Fibroblast of skin of right quadriceps (primary cell): ENCODE results near the gene YES1.

ENCODE experiments used
- DNase-seq: peaks from one replicate; pipeline ENCODE4 v3.0.0-alpha.2; 2013

The YES1 gene

DNA sequence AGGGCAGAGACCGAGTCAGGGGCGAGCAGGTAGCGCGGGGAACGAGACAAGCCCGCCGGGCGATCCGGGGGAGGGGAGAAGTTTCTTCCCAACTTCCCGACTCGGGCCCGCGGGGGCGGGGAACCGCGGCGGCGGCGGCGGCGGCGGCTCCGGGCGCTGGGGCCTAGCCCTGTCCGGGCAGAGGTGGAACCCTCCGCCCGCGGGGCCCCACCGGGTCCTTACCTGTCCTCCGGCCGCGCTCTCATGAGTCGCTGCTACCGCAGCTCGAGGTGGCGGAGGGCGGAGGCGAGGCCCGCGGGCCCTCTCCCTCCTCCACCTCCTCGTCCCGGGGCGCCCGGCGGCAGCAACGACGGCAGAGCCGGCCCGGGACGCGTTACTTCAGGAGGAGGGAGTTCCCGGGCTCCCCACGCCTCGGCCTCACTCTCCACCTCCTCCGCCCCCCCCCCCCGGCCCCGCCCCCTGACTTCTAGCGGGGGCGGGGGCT is at the start of gene YES1:
Gene YES1, minus strand, starts transcription at position 351 of the 484 bp plus-strand sequence. CDS start 55,415 bp downstream, outside the sequence.
- peak; percentile 26 for DNase-seq

GRCh38 chr18:857986-858385 is 45.9 kb upstream of the YES1 start:
- DNase-seq, result no peak

DNA sequence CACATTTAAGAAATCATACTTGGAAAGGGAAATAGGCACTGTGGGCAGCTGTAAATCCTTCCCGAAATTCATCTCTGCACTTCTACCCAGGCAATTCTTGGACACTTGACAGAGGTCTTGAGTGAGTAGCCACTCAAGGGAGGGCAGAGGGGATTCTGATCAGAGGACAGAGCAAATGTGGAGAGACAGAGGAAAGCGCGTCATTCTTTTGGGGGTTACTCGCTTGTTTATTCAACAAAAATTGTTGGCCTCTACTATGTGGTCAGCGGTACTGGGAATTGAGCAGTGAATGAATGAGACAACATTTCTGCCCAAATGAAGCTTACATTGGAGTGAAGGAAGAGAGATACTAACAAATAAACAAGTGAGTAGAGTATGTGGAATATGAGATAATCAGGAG is 41.4 kb upstream of the YES1 start:
- no peak for DNase-seq

DNA sequence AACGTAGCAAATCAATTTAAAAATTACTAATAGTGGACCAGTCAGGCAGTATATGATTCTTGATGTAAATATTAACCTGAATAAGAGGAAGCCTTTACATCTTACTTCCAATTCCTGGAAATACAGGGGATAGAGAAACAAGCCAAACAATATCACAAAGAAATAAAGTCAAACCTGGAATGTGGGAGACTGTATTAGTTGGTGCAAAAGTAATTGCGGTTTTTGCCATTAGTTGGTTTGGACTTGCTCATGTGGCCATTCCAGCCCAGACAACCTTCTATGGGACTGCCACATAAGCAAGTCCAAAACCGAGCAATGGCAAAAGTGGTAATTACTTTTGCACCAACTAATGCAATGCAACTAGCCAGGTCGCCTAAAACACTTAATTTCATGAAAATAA is 38.9 kb upstream of the YES1 start:
- no peak for DNase-seq

- no peak for DNase-seq
These were observed 37.0 kb upstream of the YES1 start for GRCh38 chr18:849021-849420.

DNA sequence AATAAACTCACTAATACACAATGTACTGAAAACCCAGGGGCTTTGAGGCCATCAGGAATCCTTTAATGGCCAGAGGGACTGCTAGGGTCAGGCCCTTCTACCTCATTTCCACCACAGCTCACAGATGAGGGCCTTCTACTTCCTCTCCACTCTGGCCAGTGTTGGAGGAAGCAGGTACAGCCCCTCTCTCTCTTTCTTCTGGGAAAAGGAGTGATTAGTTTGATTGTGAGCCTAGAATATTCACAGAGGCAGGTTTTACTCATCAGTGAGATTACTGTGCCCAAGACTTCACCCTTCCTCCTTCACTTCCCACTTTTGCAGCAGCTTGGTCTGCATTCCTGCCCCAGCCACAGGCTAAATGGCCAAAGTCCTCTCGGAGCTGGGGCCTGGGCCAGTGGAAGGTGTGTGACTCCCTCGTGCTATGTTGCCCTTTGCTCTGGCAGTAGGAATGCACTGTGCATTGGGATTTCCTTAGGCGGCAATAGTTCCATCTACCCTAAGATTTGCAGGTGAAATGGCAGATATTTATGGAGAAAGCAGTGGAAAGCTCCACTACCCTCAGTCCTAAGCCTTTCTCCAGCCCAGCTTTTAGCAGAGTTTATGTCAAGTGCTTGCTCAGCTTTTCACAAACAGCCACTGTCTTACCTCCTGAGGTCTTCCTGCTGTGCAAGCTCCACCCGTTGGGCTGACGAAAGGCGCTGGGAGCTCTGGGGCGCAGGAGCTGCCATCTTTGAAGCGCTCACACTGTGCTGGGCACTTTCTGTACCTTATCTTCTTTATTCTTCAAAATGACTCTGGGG is 36.2 kb upstream of the YES1 start:
- DNase-seq, result no peak

DNA sequence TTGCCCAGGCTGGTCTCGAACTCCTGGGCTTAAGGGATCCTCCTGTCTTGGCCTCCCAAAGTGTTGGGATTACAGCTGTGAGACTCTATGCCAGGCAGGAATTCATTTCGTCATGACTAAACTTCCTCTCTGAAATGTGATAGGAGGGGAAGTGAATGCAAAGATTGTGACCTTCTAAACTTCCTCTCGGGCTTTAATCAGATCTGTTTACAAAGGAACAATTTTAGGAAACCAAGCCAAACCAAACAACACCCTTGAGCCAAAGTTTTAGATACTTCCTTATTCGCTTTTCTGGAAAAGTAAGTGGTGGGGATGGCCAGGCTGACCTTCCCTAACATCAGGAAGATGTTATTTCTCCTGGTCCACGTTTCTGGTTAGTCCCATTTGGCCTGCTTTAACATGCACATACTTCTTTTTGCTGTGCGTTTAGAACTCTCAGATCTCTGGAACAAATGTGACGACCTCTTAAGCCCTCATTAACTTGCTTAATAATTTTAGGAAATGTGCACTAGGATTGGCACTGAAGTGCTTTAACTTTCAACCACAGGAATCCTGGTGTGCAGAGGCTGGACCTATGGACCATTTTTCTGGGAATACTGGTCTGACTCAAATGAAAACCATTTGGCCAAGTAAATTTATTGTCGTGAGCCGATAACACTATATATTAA is 33.2 kb upstream of the YES1 start:
- peak; percentile 73 for DNase-seq

GRCh38 chr18:841647-842370 is 29.8 kb upstream of the YES1 start:
- DNase-seq, result no peak

- DNase-seq, result no peak
These were observed 28.5 kb upstream of the YES1 start for GRCh38 chr18:840516-840915.

DNA sequence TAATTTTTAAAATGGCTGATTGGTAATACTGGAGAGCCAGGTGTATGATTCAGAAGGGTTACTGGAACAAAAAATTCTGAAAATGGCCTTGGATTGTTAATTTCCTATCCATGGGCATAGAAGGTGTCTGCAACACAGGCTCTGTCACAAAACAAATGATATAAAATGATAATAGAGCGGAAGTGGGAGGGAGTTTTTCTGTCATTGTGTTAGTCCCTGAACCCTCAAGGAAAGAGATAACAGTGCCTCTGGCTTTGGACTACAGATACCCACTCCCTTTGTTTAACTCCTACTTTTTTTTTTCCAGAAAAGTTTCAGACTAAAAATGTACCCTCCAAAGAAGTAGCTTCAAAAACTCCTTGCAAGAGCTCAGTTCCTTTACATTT is 28.0 kb upstream of the YES1 start:
- DNase-seq, result no peak

DNA sequence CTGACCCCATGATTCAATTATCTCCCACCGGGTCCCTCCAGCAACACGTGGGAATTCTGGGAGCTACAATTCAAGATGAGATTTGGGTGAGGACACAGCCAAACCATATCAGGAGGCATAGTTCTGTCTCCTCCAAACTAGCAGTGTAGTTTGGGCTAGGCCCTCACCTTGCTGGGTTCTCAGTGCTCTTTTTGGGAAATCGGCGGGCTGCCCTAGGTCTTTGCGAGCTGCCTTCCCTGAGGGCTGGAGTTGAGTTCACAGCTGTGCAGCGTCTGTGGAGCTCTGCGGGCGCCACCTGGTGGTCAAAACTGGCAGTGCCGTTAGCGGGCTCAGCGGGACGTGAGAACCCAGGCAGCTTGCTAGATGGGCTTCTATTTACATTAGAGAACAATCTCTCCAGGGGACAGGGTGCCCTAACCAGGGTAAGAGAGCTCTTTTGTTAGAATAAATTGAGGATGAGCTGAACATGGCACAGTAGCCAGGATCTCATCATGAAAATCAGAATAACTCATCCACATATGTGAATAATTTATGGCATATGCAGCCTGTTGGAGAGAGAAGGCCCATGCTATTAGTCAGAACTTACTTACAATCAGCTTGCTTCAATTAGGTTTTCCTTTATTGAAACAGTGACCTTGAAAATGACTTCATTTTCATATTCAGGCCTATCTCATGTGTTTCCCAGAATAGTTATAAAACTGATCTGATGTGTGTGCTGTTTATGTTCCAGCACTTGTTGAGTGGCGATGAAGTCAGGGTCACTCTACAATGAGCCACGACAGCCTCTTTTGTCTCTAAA is 27.4 kb upstream of the YES1 start:
- DNase-seq, result peak; percentile 80

DNA sequence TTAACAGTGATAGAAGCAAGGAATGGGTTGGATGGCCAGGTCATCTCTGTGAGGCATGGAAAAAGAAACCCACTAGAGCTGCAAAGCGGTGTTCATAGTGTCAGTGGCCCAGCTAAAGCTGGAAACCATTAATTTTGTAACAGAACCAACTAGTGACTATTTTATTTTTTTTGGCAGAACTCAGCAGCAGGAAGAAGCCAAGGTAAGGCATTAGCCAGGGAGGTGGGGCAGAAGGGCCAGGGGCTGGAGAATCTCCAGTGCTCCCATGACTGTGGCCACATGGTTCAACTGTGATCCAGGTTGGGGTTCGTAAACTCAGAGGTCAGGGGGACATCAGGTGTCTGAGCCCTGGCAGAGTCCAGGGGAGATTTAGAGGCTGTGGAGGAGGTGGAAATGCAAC is 25.9 kb upstream of the YES1 start:
- DNase-seq, result no peak

DNA sequence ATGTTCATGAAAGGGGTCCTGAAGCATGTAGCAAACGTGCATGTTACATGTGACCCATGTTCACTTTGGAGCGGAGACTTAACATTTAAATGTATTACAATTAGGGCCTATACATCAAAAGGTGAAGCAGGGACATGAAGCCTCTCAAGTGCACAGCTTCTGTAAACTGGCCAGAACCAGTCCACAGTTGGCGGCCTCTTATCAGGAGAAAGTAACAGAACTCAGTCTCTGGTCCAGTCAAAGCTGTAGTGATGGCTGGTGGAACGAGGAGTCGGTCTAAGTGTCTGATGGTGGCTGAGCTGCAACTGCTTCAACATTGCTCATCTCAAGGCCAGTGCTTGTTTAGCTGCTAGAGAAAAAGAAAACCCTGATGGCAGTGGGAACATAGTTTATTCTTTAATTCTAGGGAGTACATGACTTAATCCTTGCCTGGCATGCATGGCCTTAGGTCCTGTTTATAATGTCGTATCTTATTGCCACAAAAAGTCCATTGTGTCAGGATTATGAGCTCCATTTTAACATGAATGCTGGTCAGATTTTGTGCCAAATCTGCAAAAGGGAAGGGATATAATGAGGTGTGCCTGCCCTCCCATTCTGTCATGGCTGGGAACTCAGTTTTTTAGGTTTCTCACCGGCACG is 22.2 kb upstream of the YES1 start:
- DNase-seq, result no peak

DNA sequence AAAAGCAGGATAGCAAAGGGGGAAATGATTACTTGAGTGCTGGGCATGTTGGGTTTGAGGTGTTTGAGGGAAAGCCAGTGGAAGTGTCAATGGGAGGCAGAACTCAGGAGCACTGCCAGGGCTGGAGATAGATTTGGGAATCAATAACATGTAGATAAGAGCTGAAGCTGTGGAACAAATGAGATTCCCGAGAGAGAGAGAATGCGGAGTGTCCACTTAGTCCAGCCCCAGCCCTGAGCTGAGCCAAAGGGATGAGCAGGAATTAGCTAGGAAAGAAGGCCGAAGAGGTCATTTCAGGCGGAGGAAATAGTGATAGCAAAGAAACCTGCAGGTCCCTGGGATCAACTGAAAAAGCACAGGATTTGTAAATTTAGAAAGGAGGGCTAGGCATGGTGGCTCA is 21.2 kb upstream of the YES1 start:
- no peak for DNase-seq

DNA sequence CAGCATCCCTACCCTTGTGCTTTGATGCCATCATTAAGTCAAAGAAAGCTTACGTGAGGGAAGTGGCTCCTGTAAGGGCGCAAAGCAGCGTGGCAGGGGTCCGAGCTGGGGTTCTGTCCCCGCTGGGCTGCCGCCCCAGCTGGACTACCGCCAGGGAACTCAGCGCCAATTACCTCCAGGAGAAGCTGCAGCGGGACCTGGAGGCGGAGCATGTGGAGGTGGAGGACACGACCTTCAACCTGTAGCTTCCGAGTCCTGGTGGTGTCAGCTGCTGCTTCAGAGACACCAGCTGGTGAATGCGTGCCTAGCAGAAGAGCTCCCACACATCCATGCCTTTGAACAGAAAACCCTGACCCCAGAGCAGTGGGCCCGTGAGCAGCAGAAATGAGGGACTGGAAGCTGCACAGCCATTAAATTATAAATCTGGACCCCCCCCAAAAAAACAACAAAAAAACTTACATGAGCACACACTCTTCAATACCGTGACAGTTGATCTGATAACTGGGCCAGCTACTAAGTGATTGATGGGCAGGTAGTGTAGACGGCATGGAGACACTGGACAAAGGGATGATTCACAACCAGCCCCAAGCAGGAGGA is 20.1 kb upstream of the YES1 start:
- DNase-seq, result no peak

DNA sequence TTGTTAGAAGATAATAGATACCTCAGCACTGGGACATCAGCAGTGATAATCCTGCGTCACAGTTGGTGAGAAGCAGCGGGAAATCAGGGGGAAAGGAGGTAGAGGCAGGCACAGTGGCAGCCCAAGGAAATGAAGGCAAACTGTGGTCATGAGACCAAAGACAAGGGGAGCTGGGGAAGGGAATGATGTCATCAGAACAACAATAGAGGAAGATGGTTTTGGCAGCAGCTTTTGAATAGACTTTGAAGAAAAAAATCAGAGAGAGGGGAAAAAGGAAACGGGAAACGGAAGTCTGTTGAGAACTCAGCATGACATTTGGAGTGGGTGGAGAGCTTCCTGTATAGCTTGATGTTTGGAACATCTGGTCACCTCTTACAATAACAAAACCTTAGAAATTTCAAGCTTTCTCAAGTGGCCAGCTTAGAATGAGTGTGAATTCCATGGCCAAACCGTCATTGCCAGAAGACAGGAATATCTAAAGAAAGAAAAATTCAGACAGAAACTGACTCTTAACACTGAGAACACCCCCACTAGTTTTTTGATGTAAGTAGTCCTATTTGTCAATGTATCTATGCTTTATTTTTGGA is 18.4 kb upstream of the YES1 start:
- DNase-seq, result peak; percentile 51

- DNase-seq, result no peak
These were observed 17.4 kb upstream of the YES1 start for GRCh38 chr18:829432-829831.

DNA sequence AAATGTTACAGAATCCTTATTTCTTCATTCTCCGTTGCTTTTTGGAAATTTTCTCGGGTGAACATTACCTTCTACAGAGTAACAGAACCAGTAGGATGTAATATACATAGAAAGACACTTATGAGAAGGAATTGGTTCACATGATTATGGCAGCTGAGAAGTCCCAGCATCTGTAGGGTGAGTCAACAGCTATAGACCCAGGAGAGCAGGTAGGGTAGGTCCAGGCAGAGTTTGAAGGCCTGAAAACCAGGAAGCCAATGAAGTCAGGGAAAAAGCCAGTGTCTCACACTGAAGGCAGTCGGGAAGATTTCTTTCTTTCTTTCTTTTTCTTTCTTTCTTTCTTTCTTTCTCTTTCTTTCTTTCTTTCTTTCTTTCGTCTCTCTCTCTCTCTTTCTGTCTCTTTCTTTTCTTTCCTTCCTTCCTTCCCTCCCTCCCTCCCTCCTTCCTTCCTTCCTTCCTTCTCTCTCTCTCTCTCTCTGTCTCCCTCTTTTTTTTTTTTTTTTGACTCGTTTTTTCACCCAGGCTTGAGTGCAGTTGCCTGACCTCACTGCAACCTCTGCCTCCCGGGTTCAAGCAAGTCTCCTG is 15.1 kb upstream of the YES1 start:
- DNase-seq, result no peak

DNA sequence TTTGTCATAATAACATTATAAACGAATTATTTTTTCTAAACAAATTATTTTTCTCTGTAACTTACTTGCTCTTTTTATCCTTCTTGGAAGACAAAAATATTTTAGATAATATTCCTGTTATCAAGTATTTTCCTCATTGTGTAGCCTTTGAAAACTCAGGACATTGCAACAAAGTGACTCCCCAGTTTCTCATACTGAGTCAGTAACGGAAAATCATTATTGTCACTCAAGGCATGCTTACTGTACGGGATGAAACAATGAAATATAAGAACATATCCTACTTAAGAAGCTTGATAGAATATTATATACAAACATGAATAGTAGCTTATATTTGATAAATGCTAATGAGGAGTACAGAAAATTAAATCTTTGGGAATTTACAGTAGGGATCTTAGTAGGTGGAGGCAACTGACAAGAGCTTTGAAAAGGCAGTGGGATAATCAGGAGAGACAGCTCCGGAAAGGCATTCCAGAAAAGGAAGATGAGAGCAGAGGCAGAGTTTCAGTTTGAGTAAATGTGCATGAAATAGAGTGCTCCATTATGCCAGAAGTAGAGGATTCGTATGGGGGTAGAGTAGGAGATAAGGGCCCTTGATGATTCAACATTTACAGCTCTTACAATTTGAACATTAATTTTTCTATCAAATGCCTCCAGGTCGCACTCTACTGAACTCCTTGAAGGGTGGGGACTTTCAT is 14.0 kb upstream of the YES1 start:
- DNase-seq, result no peak

DNA sequence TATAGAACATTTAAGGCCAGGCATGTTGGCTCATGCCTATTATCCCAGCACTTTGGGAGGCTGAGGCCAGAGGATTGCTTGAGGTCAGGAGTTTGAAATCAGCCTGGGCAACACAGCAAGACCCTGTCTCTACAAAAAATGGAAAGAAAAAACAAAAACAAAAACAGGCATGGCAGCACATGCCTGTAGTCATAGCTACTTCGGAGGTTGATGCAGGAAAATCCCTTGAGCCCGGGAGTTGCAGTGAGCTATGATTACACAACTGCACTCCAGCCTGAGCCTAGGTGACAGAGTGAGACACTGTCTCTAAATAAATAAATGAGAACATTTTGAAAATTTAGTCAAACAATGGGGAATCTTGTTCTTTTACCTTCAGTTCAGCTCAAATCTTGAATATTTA is 12.1 kb upstream of the YES1 start:
- no peak for DNase-seq
